NCI-H510A treated with DMSO at 0.1 percent for 48 hours (cell line): Measurements from ENCODE around the gene CERS6.

Source experiments
- DNase-seq: peaks from one replicate; lab custom pipeline; 2025; lab: John Stamatoyannopoulos, UW

The CERS6 gene

DNA sequence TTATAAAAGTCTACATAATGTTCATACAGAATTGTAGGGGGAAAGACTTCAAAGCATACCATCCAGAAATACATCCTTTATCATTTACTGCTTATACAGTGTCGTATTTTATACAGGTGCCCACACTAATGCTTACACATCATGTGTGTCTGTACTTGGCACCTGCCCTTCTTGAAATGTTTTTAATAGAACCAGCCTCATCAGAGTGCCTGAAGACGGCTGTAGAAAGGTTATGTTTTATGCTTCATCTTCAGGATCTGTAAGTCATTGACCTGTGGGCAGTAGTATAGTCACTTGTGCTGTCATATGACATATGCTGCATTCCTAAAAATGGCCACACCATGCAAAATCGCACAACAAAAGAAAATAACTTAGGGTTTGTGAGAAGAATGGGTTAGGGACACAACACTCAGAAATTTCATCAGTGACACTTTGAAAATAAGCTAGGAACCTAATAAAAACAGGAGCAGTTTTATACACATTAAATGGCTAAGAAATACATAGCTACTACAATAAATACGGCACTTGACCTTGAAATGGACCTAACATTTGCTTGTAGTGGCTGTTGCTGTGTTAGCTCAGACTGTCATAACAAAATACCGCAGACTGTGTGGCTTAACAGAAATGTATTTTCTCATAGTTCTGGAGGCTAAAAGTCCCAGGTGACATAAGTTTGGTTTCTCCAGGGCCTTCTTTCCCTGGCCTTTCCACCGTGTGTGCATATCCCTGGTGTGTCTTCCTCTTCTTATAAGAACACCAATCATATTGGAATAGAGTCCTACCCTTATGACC is 112.6 kb downstream of the CERS6 start:
- DNase-seq: no peak

GRCh38 chr2:168571061-168571460 is 115.0 kb downstream of the CERS6 start:
- DNase-seq: no peak

GRCh38 chr2:168573128-168573903 is 117.2 kb downstream of the CERS6 start:
- DNase-seq: no peak

DNA sequence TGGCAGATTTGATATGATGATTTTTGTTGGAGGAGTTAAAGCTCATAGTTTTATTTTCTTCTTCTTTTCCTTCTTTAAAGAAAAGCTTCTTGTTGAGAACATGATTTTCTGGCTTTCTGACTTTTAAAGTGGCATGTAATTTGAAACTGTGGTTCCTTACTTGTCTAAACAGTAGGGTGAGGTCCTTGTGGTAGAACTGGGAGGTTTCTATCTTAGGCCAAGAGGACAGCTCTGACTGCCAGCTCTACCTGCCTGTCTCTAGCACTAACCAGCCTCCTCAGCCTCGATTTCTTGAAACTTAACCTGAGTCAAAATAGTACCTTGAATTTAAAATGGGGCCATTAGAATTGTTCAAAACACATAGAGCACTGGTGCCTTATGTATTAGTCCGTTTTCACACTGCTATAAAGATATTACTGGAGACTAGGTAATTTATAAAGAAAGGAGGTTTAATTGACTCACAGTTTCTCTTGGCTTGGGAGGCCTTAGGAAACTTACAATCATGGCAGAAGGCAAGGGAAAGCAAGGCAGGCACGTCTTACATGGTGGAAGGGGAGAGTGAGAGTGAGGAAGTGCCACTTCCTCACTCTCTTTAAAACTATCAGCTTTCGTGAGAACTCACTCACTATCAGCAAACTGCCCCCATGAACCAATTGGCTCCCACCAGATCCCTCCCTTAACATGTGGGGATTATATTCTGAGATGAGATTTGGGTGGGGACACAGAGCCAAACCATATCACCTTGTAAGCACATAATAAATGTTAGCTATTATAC is 119.0 kb downstream of the CERS6 start:
- DNase-seq: peak; percentile 36

GRCh38 chr2:168577885-168578284 is 121.8 kb downstream of the CERS6 start:
- no peak for DNase-seq

GRCh38 chr2:168583064-168583709 is 127.1 kb downstream of the CERS6 start:
- DNase-seq: no peak

DNA sequence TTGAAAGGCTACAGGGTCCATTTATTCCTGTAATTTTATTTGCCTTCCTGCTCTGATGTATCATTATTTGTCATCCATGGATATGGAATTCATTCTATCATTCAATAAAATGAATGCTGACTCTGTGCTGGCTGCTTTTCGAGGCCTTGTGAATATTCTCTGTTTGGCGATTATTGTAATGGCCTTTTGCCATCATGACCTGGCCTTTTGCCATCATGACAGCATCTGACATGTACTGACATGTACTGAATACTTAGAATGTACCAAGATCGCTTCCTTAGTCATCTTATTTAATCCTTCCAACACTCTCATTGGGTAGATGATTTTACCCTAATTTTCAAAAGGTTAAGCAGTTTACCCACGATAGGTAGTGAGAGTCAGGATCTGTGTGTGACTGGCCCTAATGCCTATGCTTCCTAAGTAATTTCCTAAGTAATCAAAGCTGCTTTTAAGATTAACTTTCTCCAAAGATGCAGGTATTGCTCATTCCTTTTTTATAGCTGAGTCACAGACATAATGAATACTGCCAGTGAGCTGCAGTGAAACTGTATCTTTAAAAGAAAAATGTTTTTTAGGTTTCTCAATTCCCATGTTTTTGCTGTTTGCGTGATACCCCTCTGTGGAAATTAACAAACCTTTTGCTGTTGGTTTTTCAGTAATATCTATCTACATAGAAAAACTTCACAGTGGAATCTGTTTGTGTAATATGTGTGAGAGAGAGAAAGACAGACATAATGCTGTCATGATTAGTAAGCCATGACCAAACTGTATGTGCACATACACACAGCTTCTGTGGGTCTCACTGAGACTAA is 127.8 kb downstream of the CERS6 start:
- DNase-seq: no peak

- no peak for DNase-seq
These were observed 128.8 kb downstream of the CERS6 start for GRCh38 chr2:168584911-168585310.

DNA sequence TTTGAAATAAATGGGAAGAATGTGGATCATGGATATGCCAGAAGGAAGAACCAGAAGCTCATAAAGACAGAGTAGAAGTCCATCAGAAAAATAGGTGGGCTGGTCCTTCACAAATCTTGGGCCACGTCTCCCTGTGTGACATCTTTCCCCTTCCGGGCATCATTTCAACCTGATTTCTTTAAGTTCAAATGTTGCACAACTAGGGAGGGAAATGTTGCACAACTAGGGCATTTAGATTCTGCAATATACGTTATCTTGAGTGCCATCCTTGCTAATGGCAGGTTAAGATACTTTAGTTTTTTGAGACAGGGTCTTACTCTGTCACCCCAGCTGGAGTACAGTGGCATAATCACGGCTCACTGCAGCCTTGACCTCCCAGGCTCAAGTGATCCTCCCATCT is 129.6 kb downstream of the CERS6 start:
- no peak for DNase-seq

DNA sequence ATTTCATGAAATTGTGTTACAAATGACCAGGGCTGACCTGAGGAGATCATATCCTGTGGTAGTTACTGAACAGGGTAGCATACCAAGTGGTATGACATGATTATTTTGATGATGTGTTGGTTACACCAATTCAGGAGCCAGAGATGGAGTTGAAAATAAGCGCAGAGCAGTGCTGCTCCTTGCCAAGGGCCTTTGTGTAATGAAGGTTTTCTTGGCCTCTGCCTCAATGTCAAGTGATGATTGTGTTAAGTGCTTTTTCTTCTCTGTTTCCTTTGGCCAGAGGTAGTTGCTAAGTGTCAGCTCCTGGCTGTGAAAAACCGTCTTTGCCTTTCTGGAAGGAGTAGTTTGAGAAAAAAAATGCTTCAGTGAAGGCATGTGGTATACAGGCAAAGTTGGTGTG is 131.2 kb downstream of the CERS6 start:
- no peak for DNase-seq

DNA sequence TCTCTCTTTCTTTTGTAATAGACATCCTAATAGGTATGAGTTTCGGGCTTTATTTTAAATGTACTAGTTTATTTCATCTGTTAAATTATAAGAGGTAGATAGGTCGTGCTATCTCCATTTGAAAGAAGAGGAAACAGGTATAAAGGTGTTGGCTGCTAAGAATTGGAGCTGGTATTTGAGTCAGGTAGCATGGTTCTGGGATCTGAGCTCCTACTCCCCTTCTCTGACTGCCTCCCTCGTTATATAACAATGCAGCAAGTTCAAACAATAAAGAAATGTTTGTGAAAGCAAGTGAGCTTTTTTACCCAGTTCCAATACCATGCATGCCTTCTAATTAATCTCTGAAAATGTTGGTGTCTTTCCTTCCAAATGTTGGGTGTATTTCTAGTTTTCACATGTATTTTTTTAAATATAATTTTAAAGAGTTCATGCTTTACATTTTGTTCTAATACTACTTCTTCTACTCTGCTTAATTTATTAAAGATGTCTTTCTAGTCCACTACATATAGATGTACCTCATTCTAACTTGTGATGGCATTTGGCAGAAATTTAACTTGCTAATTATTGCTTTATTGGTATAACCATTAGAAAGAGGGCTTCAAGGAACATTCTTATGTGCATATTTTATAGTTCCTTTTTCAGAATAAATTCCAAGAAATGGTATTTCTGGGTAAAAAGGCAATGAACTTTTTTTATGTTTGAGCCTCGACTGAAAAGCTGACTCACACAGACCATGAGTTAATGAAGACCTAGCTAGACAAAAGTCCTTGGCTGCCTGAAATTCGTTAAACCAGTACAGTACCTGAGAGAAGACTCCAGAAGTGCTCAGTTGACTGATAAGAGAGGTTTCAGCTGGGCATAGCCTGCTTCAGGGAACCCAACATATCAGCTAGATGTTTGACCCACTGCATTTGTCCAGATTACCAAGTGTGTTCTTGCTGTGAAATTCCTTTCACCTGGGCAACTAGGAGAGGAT is 133.5 kb downstream of the CERS6 start:
- no peak for DNase-seq

DNA sequence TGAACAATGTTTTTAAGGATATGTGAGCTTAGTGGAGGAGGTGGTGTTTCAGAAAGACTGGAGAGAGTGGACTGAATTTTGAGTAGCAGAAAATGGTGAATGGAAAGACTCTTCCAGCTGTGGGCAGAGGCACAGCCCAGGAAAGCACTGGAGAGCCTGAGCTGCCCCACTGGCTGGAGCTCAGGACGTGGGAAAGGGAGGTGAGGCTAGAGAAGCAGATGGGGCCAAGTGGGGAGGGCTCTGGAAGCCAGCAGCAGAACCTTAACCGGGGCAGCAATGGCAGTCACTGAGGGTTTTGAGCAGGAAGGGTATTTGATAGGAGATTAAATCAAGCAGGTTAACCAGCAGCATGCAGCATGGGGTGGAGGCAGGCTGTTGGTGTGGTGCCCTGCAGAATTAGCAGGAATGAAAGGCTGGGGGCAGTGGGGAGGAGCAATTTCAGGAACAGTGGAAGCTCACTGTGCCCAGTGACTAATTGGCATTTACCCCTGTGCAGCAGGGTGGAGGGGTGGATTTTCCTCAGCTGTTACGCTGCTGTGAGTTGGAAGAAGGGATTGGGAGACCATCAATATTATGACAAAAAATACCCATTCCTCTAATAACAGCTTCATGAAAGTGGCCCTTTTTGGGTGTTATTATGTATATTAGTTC is 136.2 kb downstream of the CERS6 start:
- no peak for DNase-seq

- no peak for DNase-seq
These were observed 137.6 kb downstream of the CERS6 start for GRCh38 chr2:168593713-168594112.

DNA sequence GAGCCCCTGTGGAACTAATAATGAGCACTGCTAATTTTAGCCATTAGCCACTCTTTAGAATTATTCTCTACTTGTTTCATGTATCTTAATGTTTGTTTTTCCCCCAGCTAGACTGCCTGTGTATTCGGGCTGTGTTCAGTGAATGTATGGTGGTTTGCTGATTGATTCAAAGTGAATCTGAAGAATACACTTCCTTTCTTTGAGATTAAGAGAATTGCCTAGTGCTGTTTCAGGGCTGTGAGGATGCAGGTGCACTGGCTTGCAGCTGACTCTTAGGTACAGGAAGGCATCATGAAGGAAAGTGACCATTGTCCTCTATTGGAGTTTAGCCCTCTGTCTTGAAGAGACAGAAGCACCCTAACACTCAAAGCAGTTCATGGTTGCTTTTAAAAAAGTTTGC is 138.7 kb downstream of the CERS6 start:
- DNase-seq: no peak

- DNase-seq: no peak
These were observed 141.0 kb downstream of the CERS6 start for GRCh38 chr2:168596881-168597655.

DNA sequence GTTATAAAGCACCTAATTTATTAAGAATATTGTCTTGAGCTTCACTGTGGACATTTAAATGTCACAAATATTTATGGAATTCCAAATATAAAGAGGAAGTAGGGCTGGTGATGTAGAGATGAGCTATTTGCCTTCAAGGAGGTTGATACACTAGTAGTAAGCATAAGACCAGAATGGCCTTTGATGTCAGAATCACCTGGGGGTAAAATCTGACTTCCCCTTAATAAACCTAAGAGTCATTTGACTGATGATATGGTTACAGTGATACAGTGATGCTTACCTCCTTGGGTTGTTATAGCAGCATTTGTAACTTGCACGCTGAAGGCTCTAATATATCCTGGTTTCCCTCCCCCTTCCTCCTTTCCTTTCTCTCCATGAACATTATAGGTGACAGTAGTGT is 143.7 kb downstream of the CERS6 start:
- no peak for DNase-seq

GRCh38 chr2:168600949-168601348 is 144.9 kb downstream of the CERS6 start:
- no peak for DNase-seq

DNA sequence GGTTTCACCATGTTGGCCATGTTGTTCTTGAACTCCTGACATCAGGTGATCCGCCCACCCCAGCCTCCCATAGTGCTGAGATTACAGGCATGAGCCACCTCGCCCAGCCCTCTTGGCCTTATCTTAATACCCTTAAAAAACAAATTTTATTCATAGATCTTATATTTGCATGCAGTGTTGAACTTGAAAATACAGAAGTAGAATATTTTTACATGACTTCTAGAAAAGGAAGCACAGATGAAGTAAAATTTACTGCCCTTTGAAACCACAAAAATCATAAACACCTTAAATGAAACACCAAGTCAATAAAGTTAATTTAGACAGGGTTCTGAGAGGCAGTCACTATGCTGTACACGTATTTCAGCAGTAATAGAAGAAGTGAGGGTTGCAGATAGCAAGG is 145.7 kb downstream of the CERS6 start:
- DNase-seq: no peak

DNA sequence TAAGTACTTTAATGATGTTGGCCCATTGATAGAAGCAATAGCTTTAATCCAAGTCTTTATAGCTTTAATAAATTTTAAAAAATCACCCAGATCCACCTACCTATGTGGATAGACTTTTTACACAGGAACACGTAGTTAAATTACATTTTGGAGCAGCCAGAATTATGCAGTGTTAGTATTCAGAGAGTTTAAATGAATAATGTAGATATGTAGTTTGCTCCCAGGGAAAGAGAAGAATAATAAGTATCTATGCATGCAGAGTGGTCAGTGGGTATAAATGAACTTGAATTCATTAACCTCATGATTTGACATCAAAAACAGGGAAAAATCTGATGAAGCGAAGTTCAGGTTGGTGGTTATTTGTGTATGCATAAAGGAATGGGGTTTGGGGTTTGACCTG is 146.3 kb downstream of the CERS6 start:
- no peak for DNase-seq
